Activated CD4-positive, alpha-beta T cell treated with anti-CD3 and anti-CD28 coated beads, Interleukin-2, amount 10 ng/mL, durations not matched to agents 24 days and 14 days (primary cell): ENCODE measurements around the gene AKAP13. TPM values are rescaled to one million over a fixed set of nuclear protein-coding genes. Genes with fewer than 3 reads are reported as not detected.
"Not testable (repeated sequence)": the region's sequence is repeated elsewhere in the genome, so short reads cannot be mapped to it uniquely, and the experiment has no call there.

Experiments used
- DNase-seq: peaks from one replicate; pipeline ENCODE4 v3.0.0; 2022
- H3K27ac Mint-ChIP-seq: one replicate; pipeline ENCODE4 v1.8.0; 2022; ENCODE audit warnings: mild to moderate bottlenecking, mixed read lengths
- H3K27me3 Mint-ChIP-seq: one replicate; pipeline ENCODE4 v1.8.0; 2022; ENCODE audit warnings: mixed read lengths
- H3K36me3 Mint-ChIP-seq: one replicate; pipeline ENCODE4 v1.8.0; 2022; ENCODE audit warnings: low read depth, mild to moderate bottlenecking, mixed read lengths
- H3K4me1 Mint-ChIP-seq: one replicate; pipeline ENCODE4 v1.8.0; 2021; ENCODE audit warnings: mixed read lengths
- H3K4me3 Mint-ChIP-seq: one replicate; pipeline ENCODE4 v1.8.0; 2022; ENCODE audit warnings: mild to moderate bottlenecking, moderate library complexity, mixed read lengths
- H3K9me3 Mint-ChIP-seq: one replicate; pipeline ENCODE4 v1.8.0; 2021; ENCODE audit warnings: mixed read lengths
- intact Hi-C: fragments of 100-400 bp; cut with micrococcal nuclease; formaldehyde crosslinking; loops from one replicate; pipeline ENCODE4 v1.15.1; 2023
- total RNA-seq: library from RNA; stranded (reverse); gene quantifications from 2 replicates; pipeline ENCODE4 v1.2.3, GENCODE V29; 2022

The AKAP13 gene
- total RNA-seq, 1 donor from 2014 or later: 71.3 TPM

DNA sequence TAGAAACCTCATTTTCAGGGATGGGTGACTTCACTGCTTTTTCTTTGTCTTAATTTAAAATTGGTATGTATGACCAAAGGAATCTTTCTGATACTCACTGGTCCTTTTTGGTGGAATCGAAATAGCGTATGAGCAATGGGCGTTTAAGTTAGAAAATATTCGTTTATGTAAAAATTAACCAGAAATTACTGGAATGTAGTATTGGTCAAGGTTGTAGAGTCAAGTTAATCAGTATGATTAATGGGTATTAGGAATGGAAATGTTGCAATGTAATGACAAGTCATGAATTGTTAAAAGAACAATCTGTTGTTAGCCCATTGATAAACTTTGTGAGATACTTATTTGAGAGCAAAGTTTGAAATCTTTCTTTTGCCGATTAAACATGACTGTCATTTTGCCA lies 36.9 kb downstream of the AKAP13 start:
- intact Hi-C loops: no loop called here
- Mint-ChIP-seq H3K4me1 (peaks cover 45% of the 10 kb centered on the region), H3K4me3 (no peak overlapping the region), H3K27ac (no peak overlapping the region), H3K36me3 (peaks cover 2% of the 10 kb centered on the region), H3K27me3 (no peaks in the 10 kb centered on the region), H3K9me3 (peaks cover 4% of the 10 kb centered on the region)
- DNase-seq: no peak

DNA sequence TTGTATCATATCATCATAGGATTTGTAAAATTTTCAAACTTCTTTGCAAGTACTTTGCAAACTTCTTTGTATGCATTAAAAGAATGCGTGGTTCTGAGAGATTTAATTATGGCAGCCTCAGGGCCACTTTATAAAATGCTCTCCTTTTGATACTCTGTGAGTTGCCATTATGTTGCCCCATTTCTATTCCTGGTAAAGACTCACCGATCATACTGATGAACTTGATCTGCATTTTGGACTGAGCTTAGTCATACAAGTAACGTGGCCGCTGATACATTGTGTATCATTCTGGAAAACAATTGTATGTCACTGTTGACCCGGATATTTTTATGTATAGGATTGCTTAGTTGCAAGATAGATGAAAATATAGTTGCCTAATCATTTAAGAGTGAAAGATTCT lies 38.8 kb downstream of the AKAP13 start:
- no peak for DNase-seq
- Mint-ChIP-seq H3K36me3 (peaks cover 4% of the 10 kb centered on the region), H3K27ac (no peak overlapping the region), H3K4me1 (peaks cover 42% of the 10 kb centered on the region), H3K4me3 (no peak overlapping the region), H3K9me3 (peaks cover 4% of the 10 kb centered on the region), H3K27me3 (no peaks in the 10 kb centered on the region)
- intact Hi-C loops: no loop called here

DNA sequence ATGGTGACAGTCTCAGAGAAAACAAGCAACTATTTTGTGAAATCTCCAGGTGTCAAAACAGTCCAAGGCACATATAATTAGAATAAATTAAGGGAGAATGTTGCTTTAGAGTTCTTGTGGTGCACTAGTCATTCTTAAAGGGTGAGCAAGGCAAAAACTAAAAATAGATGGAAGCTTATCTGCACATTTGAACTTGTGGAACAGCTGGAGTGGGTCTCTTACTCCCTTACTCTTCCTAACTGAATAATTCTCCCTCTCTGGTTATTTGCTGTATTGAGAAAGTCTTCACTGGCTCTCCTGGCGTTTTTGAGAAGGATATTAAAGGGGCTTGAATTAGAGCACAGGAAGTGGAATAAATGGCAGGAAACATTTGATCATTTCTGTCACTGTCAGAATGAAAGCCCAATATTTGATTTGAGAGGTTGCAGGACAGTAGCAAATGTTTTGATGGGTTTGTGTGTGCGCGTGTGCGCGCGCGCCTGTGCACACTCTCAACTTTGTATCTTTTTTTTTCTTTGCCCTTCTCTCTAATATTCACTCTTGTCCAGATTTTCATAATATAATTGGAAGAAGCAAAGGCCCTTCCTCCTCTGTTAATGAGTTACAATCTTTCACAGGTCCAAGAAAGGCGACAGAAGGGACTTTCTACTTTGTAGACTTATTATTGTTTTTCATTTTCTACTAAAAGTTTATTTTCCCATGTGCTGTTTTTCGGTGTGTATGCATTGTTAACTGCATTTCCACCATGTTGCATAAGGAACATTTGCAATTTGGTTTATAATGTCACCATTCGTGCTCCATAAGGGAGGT lies 40.9 kb downstream of the AKAP13 start:
- peaks cover 4% of the 10 kb centered on the region for H3K9me3 Mint-ChIP-seq
- H3K27me3 Mint-ChIP-seq: no peaks in the 10 kb centered on the region
- H3K4me3 Mint-ChIP-seq: no peak overlapping the region
- H3K27ac Mint-ChIP-seq: no peak overlapping the region
- no peak for DNase-seq
- peaks cover 39% of the 10 kb centered on the region for H3K4me1 Mint-ChIP-seq
- peaks cover 6% of the 10 kb centered on the region for H3K36me3 Mint-ChIP-seq
- intact Hi-C loops: no loop called here

DNA sequence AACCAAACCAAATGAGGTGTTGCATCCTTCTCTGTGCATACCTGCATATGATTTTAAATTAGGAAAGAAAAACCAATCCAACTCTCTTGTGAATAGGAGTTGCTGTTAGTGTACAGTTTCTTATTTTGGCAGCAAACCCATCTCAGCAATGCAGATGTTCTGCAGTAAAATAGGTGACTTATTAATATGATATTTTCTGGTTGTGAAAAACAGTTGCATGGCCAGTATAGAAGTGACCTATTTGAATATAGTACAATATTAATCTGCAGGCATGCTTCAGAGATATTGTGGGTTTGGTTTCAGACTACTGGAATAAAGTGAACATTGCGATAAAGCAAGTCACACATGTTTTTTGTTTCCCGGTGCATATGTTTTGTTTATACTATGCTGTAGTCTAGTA lies 42.2 kb downstream of the AKAP13 start:
- intact Hi-C loops: no loop called here
- Mint-ChIP-seq H3K27ac (no peak overlapping the region), H3K36me3 (peaks cover 8% of the 10 kb centered on the region), H3K4me3 (no peak overlapping the region), H3K27me3 (no peaks in the 10 kb centered on the region), H3K4me1 (peaks cover 39% of the 10 kb centered on the region), H3K9me3 (peaks cover 4% of the 10 kb centered on the region)
- DNase-seq: no peak

DNA sequence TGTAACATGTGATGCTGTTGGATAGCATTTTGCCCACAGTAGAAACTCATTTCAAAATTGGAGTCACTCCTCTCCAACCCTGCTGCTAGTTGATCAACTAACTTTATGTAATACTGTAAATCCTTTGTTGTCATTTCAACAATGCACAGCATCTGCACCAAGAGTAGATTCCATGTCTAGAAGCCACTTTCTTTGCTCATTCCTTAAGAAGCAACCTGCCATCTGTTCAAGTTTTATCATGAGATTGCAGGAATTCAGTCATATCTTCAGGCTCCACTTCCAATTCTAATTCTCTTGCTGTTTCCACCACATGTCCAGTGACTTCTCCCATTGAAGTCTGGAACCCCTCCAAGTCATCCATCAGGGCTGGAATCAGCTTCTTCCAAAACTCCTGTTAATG lies 42.9 kb downstream of the AKAP13 start:
- Mint-ChIP-seq H3K36me3 (peaks cover 8% of the 10 kb centered on the region), H3K4me1 (peaks cover 39% of the 10 kb centered on the region), H3K9me3 (peaks cover 4% of the 10 kb centered on the region), H3K27ac (no peak overlapping the region), H3K27me3 (no peaks in the 10 kb centered on the region), H3K4me3 (no peak overlapping the region)
- intact Hi-C loops: no loop called here
- DNase-seq: no peak

DNA sequence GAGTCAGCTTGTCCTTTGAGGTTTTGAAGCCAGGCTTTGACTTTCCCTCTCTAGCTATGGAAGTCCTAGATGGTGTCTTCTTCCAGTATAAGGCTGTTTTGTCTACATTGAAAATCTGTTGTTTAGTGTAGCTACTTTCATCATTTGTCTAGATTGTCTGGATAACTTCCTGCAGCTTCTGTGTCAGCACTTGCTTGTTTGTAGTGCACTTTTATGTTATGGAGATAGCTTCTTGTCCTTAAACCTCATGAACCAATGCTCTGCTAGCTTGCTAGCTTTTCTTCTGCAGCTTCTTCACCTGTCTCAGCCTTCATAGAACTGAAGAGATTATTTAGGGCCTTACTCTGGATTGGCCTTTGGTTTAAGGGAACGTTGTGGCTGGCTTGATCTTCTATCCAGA lies 43.8 kb downstream of the AKAP13 start:
- Mint-ChIP-seq H3K36me3 (peaks cover 10% of the 10 kb centered on the region), H3K27me3 (no peaks in the 10 kb centered on the region), H3K9me3 (peaks cover 4% of the 10 kb centered on the region), H3K4me3 (no peak overlapping the region), H3K4me1 (peaks cover 38% of the 10 kb centered on the region), H3K27ac (no peak overlapping the region)
- no peak for DNase-seq
- intact Hi-C loops: no loop called here

DNA sequence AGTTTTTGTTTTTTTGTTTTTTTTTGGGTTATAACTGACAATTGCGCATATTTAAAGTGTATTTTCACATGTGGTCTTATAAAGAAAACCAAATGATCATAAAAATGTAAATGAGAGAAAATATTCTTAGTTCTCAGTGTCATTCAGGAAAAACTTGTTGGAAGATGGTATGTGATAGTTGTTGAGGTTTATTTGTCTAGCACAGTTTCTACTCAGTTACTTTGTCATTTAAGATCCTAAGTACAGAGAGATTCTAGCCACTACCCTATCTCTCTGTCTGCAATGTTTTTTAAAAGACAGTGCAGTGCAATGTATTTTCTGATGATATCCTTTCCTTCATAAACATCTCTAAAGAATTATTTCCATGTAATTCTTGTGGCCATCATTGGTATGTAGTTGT lies 46.1 kb downstream of the AKAP13 start:
- intact Hi-C loops: no loop called here
- peaks cover 35% of the 10 kb centered on the region for H3K4me1 Mint-ChIP-seq
- peaks cover 10% of the 10 kb centered on the region for H3K36me3 Mint-ChIP-seq

DNA sequence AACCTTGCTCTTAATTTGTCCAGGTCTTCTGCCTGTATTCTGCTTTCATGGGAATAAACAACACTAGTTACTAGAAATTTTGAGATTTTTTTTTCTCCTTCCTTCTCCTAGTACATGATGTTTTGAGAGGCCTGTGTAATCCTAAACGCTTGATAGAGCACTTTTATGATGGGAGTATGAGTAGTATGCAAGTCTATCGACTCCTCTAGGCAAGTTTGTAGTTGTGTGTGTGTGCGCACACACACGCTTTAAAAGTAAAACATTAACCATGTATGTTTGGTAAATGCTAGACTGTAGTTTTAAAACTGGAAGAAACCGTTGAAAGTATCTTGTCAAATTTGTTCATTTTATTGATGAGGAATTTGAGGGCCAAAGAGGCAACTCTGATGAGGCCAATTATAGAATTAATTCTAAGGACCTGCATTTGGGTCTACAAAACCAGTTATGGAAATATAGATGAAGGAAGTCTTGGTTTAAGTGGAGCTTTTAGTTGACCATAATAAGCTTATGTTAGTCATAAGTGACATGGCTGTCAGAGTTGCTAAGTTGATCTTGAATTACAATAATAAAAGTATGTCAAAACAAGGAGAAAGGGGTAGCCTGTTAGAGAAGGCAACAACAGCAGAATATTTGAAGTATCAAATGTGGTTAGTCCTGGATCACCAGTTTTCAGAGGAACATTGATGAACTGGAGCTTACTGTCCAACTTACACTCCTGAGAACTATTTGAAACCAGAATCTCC lies 47.1 kb downstream of the AKAP13 start:
- peaks cover 30% of the 10 kb centered on the region for H3K4me1 Mint-ChIP-seq
- no peak for DNase-seq
- H3K27me3 Mint-ChIP-seq: no peaks in the 10 kb centered on the region
- intact Hi-C loops: no loop called here
- peaks cover 13% of the 10 kb centered on the region for H3K36me3 Mint-ChIP-seq
- H3K4me3 Mint-ChIP-seq: no peak overlapping the region
- no peak overlapping the region for H3K27ac Mint-ChIP-seq
- H3K9me3 Mint-ChIP-seq: no peaks in the 10 kb centered on the region

More for the DNA sequence above, 46.1 kb downstream of the AKAP13 start:
- no peak for DNase-seq
- no peaks in the 10 kb centered on the region for H3K9me3 Mint-ChIP-seq
- H3K27ac Mint-ChIP-seq: no peak overlapping the region
- H3K27me3 Mint-ChIP-seq: no peaks in the 10 kb centered on the region
- H3K4me3 Mint-ChIP-seq: no peak overlapping the region

DNA sequence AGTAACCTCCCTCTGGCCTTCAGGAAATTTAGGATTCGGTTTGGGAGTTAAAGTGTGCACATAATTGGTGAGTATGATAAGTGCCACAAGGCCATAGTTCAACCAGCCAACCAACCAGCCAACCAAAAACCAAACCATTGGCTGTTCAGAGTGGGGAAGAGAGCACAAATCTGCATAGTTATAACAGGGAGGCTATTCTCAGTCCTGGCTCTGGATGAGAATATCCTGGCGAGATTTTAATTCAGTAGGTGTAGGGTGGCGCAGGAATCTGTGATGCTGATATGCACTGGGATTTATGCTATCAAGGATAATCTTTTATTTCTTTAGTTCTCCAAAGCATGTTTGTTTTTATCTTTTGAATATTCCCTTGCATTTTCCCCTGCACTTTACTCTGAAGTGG lies 49.1 kb downstream of the AKAP13 start:
- Mint-ChIP-seq H3K27me3 (no peaks in the 10 kb centered on the region), H3K27ac (no peak overlapping the region), H3K36me3 (peaks cover 13% of the 10 kb centered on the region), H3K9me3 (no peaks in the 10 kb centered on the region), H3K4me3 (no peak overlapping the region), H3K4me1 (peaks cover 18% of the 10 kb centered on the region)
- intact Hi-C loops: no loop called here
- no peak for DNase-seq

DNA sequence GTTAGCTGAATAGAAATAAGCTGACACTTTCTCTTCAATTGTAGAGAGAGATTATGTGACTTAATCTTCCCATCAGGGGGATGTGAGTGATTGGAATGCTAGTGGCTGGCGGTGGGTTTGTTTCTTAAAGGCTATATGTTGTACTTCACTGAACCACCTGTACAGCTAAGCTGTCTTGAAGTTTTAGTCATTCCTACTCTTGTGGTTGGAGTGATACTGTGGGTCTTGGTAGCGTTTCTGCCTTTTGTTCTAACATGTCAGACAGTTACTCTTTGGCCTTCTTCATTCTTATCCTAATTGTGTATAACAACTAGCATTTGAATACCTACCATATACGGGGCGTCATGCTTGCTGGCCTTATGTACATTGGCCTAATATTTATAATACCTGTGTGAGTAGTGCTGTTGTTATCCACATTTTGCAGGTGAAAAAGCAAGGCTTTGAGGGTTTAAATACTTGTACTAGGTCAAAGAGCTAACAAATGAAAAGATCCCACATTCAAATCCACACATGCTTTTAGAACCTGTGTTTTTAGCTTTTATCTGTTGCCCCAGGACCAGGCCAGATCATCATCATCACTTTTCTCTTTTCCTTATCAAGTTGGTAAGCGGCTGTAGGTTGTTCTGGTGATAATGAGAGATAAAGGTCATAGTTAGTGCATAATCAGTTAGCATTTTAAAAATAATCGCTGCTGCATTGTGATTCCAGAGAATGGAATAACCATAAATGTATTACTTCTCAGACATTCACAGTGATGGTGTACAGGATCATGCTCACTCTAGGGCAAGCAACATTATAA lies 50.2 kb downstream of the AKAP13 start:
- intact Hi-C loops: loop anchor here (2.0 kb wide), 1 partner anchor 18 kb away; no protein-coding TSS in a partner anchor
- Mint-ChIP-seq H3K4me3 (no peak overlapping the region), H3K36me3 (peaks cover 10% of the 10 kb centered on the region), H3K9me3 (no peaks in the 10 kb centered on the region), H3K4me1 (peaks cover 15% of the 10 kb centered on the region), H3K27ac (peak overlapping the region; percentile 53), H3K27me3 (no peaks in the 10 kb centered on the region)
- no peak for DNase-seq

DNA sequence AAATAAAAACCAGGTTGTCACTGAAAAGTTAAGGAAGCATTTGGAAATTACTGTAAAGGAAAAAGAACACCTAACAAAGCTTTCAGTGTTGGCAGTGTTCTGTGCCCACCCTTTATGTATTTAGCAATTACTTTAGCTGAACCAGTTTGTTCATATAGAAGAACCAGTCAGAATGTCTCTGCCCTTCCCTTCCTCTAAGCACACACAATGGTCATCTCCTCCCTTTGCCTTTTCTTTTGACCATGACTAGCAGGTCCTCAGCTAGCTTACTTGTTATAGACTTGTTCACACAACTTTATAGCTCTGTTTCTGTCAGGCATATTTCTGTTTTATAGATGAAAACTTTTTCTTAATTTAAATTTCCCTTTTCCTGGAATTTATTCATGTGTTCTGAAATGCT lies 59.6 kb downstream of the AKAP13 start:
- Mint-ChIP-seq H3K4me3 (no peak overlapping the region), H3K4me1 (peaks cover 28% of the 10 kb centered on the region), H3K36me3 (peaks cover under 1% of the 10 kb centered on the region), H3K9me3 (no peaks in the 10 kb centered on the region), H3K27me3 (no peaks in the 10 kb centered on the region), H3K27ac (no peak overlapping the region)
- no peak for DNase-seq
- intact Hi-C loops: loop anchor here (5.0 kb wide), 1 partner anchor 58 kb away; the partner anchor contains the start of gene AKAP13

DNA sequence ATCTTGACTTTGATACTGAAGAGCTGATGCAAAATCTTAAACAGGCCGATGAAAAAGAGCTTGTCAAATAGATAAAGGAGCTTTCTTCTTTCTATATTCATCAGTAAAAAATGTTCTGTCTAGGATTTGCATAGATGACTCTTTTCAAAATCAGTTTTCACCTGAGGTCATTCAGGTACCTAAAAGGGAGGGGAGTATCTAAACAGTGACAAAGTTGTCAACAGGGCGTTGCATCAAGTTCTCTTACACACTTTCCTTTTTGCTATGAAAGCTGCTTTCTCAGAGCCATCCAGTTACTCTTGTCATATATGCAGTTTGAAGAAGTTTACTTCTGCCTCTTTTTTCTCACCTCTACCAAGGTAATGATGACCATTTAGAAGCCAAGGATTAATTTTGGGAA lies 60.0 kb downstream of the AKAP13 start:
- no peak overlapping the region for H3K4me3 Mint-ChIP-seq

DNA sequence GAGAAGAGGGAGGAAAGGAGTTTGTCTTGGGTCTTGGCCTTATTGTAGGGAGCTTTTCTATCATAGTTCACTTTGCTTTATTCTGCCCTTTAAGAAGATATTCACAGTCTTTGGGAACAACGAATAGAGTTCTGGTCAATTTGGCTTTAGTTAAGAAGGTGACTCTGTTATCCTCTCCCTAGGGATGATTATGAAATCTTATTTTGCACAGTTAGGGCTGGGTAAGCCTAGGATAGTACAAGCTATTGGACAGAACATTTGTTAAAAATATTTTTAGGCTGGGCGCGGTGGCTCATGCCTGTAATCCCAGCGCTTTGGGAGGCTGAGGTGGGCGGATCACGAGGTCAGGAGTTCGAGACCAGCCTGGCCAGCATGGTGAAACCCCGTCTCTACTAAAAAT lies 61.5 kb downstream of the AKAP13 start:
- H3K27ac Mint-ChIP-seq, H3K27me3 Mint-ChIP-seq, H3K9me3 Mint-ChIP-seq, DNase-seq, H3K36me3 Mint-ChIP-seq, H3K4me3 Mint-ChIP-seq: not testable (repeated sequence)
- intact Hi-C loops: loop anchor here (5.0 kb wide), 1 partner anchor 60 kb away; the partner anchor contains the start of gene AKAP13
- peaks cover 28% of the 10 kb centered on the region for H3K4me1 Mint-ChIP-seq

More for the DNA sequence above, 60.0 kb downstream of the AKAP13 start:
- peaks cover 28% of the 10 kb centered on the region for H3K4me1 Mint-ChIP-seq
- no peaks in the 10 kb centered on the region for H3K27me3 Mint-ChIP-seq
- peaks cover 1% of the 10 kb centered on the region for H3K36me3 Mint-ChIP-seq
- DNase-seq: no peak
- H3K9me3 Mint-ChIP-seq: no peaks in the 10 kb centered on the region
- no peak overlapping the region for H3K27ac Mint-ChIP-seq
- intact Hi-C loops: loop anchor here (5.0 kb wide), 1 partner anchor 58 kb away; the partner anchor contains the start of gene AKAP13
